HEK293T (cell line): ENCODE results near the gene WNK4.

Source experiments
- CTCF ChIA-PET: fragments of 350-600 bp; formaldehyde crosslinking; extraction: SDS; loops from one replicate; lab custom pipeline; 2021; ENCODE audit warnings: antibody characterized with exemption, inconsistent platforms; lab: Yijun Ruan, JAX
- POLR2A ChIA-PET: fragments of 350-600 bp; formaldehyde crosslinking; extraction: SDS; loops from one replicate; lab custom pipeline; 2020; ENCODE audit warnings: antibody characterized with exemption, inconsistent platforms; lab: Yijun Ruan, JAX
- DNase-seq: peaks from one replicate; pipeline ENCODE4 v3.0.0; 2012; ENCODE audit warnings: mixed read lengths; ENCODE audit errors: extremely low spot score
- ARNT ChIP-seq: fragments of 450-650 bp; IDR thresholded peaks from 2 replicates; pipeline ENCODE4 v1.6.1; 2017; ENCODE audit warnings: mild to moderate bottlenecking
- BHLHE40 ChIP-seq: fragments of 450-650 bp; IDR thresholded peaks from 2 replicates; pipeline ENCODE4 v1.6.1; 2016; ENCODE audit warnings: mild to moderate bottlenecking, moderate library complexity, borderline replicate concordance
- CTBP1 ChIP-seq: fragments of 450-650 bp; IDR thresholded peaks from 2 replicates; pipeline ENCODE4 v1.6.1; 2016; ENCODE audit warnings: borderline replicate concordance
- ELF4 ChIP-seq: fragments of 450-650 bp; IDR thresholded peaks from 2 replicates; pipeline ENCODE4 v1.6.1; 2017; ENCODE audit warnings: antibody characterized with exemption
- FOXA1 ChIP-seq: fragments of 450-650 bp; IDR thresholded peaks from 2 replicates; pipeline ENCODE4 v1.6.1; 2016; ENCODE audit warnings: mild to moderate bottlenecking
- FOXK2 ChIP-seq: fragments of 450-650 bp; IDR thresholded peaks from 2 replicates; pipeline ENCODE4 v1.6.1; 2016; ENCODE audit warnings: mild to moderate bottlenecking
- FOXM1 ChIP-seq: fragments of 450-650 bp; IDR thresholded peaks from 2 replicates; pipeline ENCODE4 v1.6.1; 2017; ENCODE audit warnings: mild to moderate bottlenecking, borderline replicate concordance
- HDGF ChIP-seq: fragments of 450-650 bp; IDR thresholded peaks from 2 replicates; pipeline ENCODE4 v1.6.1; 2017; ENCODE audit warnings: antibody characterized with exemption, borderline replicate concordance
- L3MBTL2 ChIP-seq: fragments of 450-650 bp; conservative IDR thresholded peaks from 2 replicates; pipeline ENCODE4 v1.6.1; 2016; ENCODE audit warnings: mild to moderate bottlenecking
- LEF1 ChIP-seq: fragments of 450-650 bp; IDR thresholded peaks from 2 replicates; pipeline ENCODE4 v1.6.1; 2017; ENCODE audit warnings: mild to moderate bottlenecking, borderline replicate concordance
- NFRKB ChIP-seq: fragments of 450-650 bp; IDR thresholded peaks from 2 replicates; pipeline ENCODE4 v1.6.1; 2016; ENCODE audit warnings: mild to moderate bottlenecking, moderate library complexity
- PKNOX1 ChIP-seq: fragments of 450-650 bp; IDR thresholded peaks from 2 replicates; pipeline ENCODE4 v1.6.1; 2016
- SP1 ChIP-seq: fragments of 450-650 bp; IDR thresholded peaks from 2 replicates; pipeline ENCODE4 v1.6.1; 2017
- SUZ12 ChIP-seq: fragments of 450-650 bp; IDR thresholded peaks from 2 replicates; pipeline ENCODE4 v1.6.1; 2016; ENCODE audit warnings: mild to moderate bottlenecking
- TARDBP ChIP-seq: fragments of 450-650 bp; IDR thresholded peaks from 2 replicates; pipeline ENCODE4 v1.6.1; 2016
- ZNF384 ChIP-seq: fragments of 450-650 bp; IDR thresholded peaks from 2 replicates; pipeline ENCODE4 v1.6.1; 2016

Gene WNK4

GRCh38 chr17:42792545-42792944 lies 12.1 kb downstream of the WNK4 start:
- DNase-seq, result no peak
- CTCF ChIA-PET, result no interaction called here
- TF ChIP-seq ZNF384 (no peak), FOXA1 (no peak), PKNOX1 (no peak), FOXK2 (no peak), TARDBP (no peak), SP1 (no peak), SUZ12 (no peak), FOXM1 (no peak), BHLHE40 (no peak), HDGF (no peak), ELF4 (no peak), L3MBTL2 (no peak), CTBP1 (no peak), NFRKB (no peak), ARNT (no peak), LEF1 (no peak)
- POLR2A ChIA-PET, result interaction anchor here (1.0 to 2.0 kb wide), 2 partner anchors 12 to 19 kb away, joined by 3 to 14 read pairs; partner anchors contain the start of genes VPS25 and WNK4

GRCh38 chr17:42795061-42795460 lies 14.7 kb downstream of the WNK4 start:
- no peak for TF ChIP-seq FOXA1
- TF ChIP-seq HDGF, result no peak
- TF ChIP-seq SP1, result no peak
- no peak for TF ChIP-seq TARDBP
- no peak for TF ChIP-seq NFRKB
- no peak for TF ChIP-seq FOXM1
- no peak for TF ChIP-seq ELF4
- no peak for TF ChIP-seq ZNF384
- no peak for TF ChIP-seq BHLHE40
- TF ChIP-seq L3MBTL2, result no peak
- TF ChIP-seq PKNOX1, result no peak
- no peak for TF ChIP-seq SUZ12
- no peak for TF ChIP-seq LEF1
- no peak for TF ChIP-seq ARNT
- no peak for TF ChIP-seq CTBP1
- no peak for TF ChIP-seq FOXK2
- CTCF ChIA-PET, result no interaction called here
- no peak for DNase-seq
- POLR2A ChIA-PET, result interaction anchor here (1.6 kb wide), 1 partner anchor 29 kb away, joined by 5 read pairs; the partner anchor contains the start of gene BECN1

GRCh38 chr17:42795465-42795864 lies 15.1 kb downstream of the WNK4 start:
- CTCF ChIA-PET, result interaction anchor here (0.7 kb wide), 1 partner anchor 32 kb away, joined by 3 read pairs; no protein-coding TSS in a partner anchor
- POLR2A ChIA-PET, result interaction anchor here (1.4 to 1.6 kb wide), 2 partner anchors 22 to 29 kb away, joined by 5 to 6 read pairs; partner anchors contain the start of genes BECN1 and VPS25
- TF ChIP-seq LEF1, result no peak
- TF ChIP-seq FOXK2, result no peak
- no peak for TF ChIP-seq SUZ12
- no peak for TF ChIP-seq ZNF384
- no peak for TF ChIP-seq PKNOX1
- no peak for TF ChIP-seq ARNT
- TF ChIP-seq ELF4, result no peak
- TF ChIP-seq NFRKB, result no peak
- no peak for TF ChIP-seq FOXA1
- TF ChIP-seq HDGF, result no peak
- no peak for TF ChIP-seq FOXM1
- no peak for TF ChIP-seq SP1
- TF ChIP-seq L3MBTL2, result no peak
- no peak for TF ChIP-seq CTBP1
- no peak for TF ChIP-seq BHLHE40
- TF ChIP-seq TARDBP, result no peak
- no peak for DNase-seq

- ChIA-PET CTCF (interaction anchor here (0.7 kb wide), 1 partner anchor 33 kb away, joined by 3 read pairs; no protein-coding TSS in a partner anchor), POLR2A (interaction anchor here (1.4 to 1.6 kb wide), 2 partner anchors 23 to 28 kb away, joined by 5 to 6 read pairs; partner anchors contain the start of genes BECN1 and VPS25)
- DNase-seq, result no peak
- TF ChIP-seq L3MBTL2 (no peak), PKNOX1 (no peak), ZNF384 (no peak), CTBP1 (no peak), ELF4 (no peak), FOXK2 (no peak), FOXM1 (no peak), HDGF (no peak), TARDBP (no peak), LEF1 (no peak), ARNT (no peak), FOXA1 (no peak), SP1 (no peak), NFRKB (no peak), BHLHE40 (no peak), SUZ12 (no peak)
Observed at GRCh38 chr17:42796066-42796758, 15.8 kb downstream of the WNK4 start.
